Liver (tissue), 9 donors: ENCODE data around the gene ARFGAP3. TPM values are rescaled to one million over a fixed set of nuclear protein-coding genes. Genes with fewer than 3 reads are reported as not detected.

ENCODE experiments used
- DNase-seq: peaks from one replicate; pipeline ENCODE4 v3.0.0-alpha.2; 2017; ENCODE audit warnings: low spot score
- H3K27ac ChIP-seq, 2 donors: one replicate each; pipeline ENCODE4 v1.7.0; 2013; ENCODE audit warnings: inconsistent platforms in 2 of 2, low read length in 2 of 2, control low read depth in 1 of 2, low read depth in 1 of 2, mild to moderate bottlenecking in 1 of 2
- H3K27me3 ChIP-seq, 4 donors: one replicate each; pipeline versions ENCODE4 v1.6.1 to v1.7.0; 2013; ENCODE audit warnings: low read length in 3 of 4, inconsistent platforms in 1 of 4, mild to moderate bottlenecking in 1 of 4, moderate library complexity in 1 of 4; ENCODE audit not compliant: control insufficient read depth in 4 of 4, insufficient read depth in 4 of 4
- H3K36me3 ChIP-seq, 4 donors: one replicate each; pipeline versions ENCODE4 v1.6.1 to v1.7.0; 2013; ENCODE audit warnings: low read length in 3 of 4, mild to moderate bottlenecking in 3 of 4, low read depth in 1 of 4, moderate library complexity in 1 of 4; ENCODE audit not compliant: control insufficient read depth in 4 of 4, insufficient read depth in 3 of 4
- H3K4me1 ChIP-seq, 4 donors: one replicate each; pipeline versions ENCODE4 v1.6.1 to v1.7.0; 2013; ENCODE audit warnings: low read length in 3 of 4, mild to moderate bottlenecking in 3 of 4, moderate library complexity in 1 of 4; ENCODE audit not compliant: control insufficient read depth in 4 of 4, insufficient read depth in 4 of 4
- H3K4me3 ChIP-seq, 3 donors: one replicate each; pipeline versions ENCODE4 v1.6.1 to v1.7.0; 2013; ENCODE audit warnings: low read length in 3 of 3, control low read depth in 1 of 3, low read depth in 1 of 3, mild to moderate bottlenecking in 1 of 3
- H3K9ac ChIP-seq, 2 donors: one replicate each; pipeline ENCODE4 v1.7.0; 2013; ENCODE audit warnings: low read length in 2 of 2, mild to moderate bottlenecking in 2 of 2, moderate library complexity in 2 of 2, control low read depth in 1 of 2, low read depth in 1 of 2
- H3K9me3 ChIP-seq, 4 donors: one replicate each; pipeline versions ENCODE4 v1.6.1 to v1.7.0; 2013; ENCODE audit warnings: low read length in 3 of 4; ENCODE audit not compliant: control insufficient read depth in 4 of 4
- EGR1 ChIP-seq, 2 donors: IDR thresholded peaks; 2 replicates each; pipeline ENCODE4 v1.6.1; 2016 to 2018; ENCODE audit warnings: antibody characterized with exemption in 2 of 2, low read depth in 2 of 2
- FOXA1 ChIP-seq: IDR thresholded peaks from 2 replicates; pipeline ENCODE4 v1.6.1; 2016; ENCODE audit warnings: antibody characterized with exemption
- HNF4G ChIP-seq: IDR thresholded peaks from 2 replicates; pipeline ENCODE4 v1.6.1; 2016; ENCODE audit warnings: antibody characterized with exemption
- RAD21 ChIP-seq, 2 donors: IDR thresholded peaks; 2 replicates each; pipeline ENCODE4 v1.6.1; 2016; ENCODE audit warnings: antibody characterized with exemption in 2 of 2, mild to moderate bottlenecking in 2 of 2
- RXRA ChIP-seq, 2 donors: IDR thresholded peaks; 2 replicates each; pipeline ENCODE4 v1.6.1; 2017 to 2018; ENCODE audit warnings: antibody characterized with exemption in 2 of 2, mild to moderate bottlenecking in 1 of 2
- SP1 ChIP-seq: IDR thresholded peaks from 2 replicates; pipeline ENCODE4 v1.6.1; 2018; ENCODE audit warnings: antibody characterized with exemption, mild to moderate bottlenecking
- TAF1 ChIP-seq: conservative IDR thresholded peaks from 2 replicates; pipeline ENCODE4 v1.6.1; 2016; ENCODE audit warnings: antibody characterized with exemption, mild to moderate bottlenecking
- WGBS: extraction: QIAGEN DNeasy Blood & Tissue Kit; methylation state at CpG from one replicate; pipeline ENCODE4 v1.1.7; 2013; 5-methylcytosine and 5-hydroxymethylcytosine counted together
- polyA plus RNA-seq, 2 donors: library from polyadenylated mRNA; stranded (reverse) in 1 of 2; unstranded in 1 of 2; fragments of 200-250 nt in 1 of 2; fragments of >200 nt in 1 of 2; fragmentation: Nextera tagmentation in 1 of 2; extraction: Ambion mirVana in 1 of 2; gene quantifications; one replicate each; pipeline versions ENCODE4 v1.2.1 to v1.2.3, GENCODE V29; 2013 to 2015
- total RNA-seq, 2 donors: library from RNA; depleted of rRNA; stranded (reverse); fragments of >200 nt; gene quantifications; one replicate each; pipeline ENCODE4 v1.2.3, GENCODE V29; 2014
- TF ChIP-seq, protein P1 (sequence below): IDR thresholded peaks from 2 replicates; pipeline ENCODE4 v1.6.1; 2016; ENCODE audit warnings: antibody characterized with exemption, mild to moderate bottlenecking
- TF ChIP-seq, protein P2 (sequence below): IDR thresholded peaks from 2 replicates; pipeline ENCODE4 v1.6.1; 2016; ENCODE audit warnings: antibody characterized with exemption
- TF ChIP-seq, protein P3 (sequence below): IDR thresholded peaks from 2 replicates; pipeline ENCODE4 v1.6.1; 2016; ENCODE audit warnings: antibody characterized with exemption
- TF ChIP-seq, protein P4 (sequence below): IDR thresholded peaks from 2 replicates; pipeline ENCODE4 v1.6.1; 2016; ENCODE audit warnings: antibody characterized with exemption
- donor health status: healthy.
- donor health status: healthy.
- donor health status: healthy.
- donor health status: healthy.
- donor health status: healthy.

ARFGAP3 gene
- total and polyA plus RNA-seq, 4 donors, result 18.2 to 55.1 (median 27.5) TPM

DNA sequence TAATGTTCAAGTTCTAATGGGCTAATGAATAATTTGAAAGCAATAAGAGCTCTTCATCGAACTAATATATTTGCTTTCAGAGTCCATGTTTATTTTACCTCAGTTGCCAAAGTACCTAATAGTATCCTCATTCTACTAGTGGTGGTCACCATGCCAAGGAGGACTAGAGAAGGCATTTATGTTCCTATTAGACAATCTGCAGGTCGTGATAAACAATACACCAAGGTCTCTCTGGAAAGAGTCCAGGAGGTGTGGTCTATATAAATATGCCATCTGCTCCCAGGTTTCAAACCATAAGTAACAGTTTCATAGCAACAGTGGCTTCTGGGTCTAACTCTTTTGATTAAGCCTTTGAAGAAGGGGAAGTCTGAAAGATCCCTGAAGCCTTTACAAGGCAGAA is 42.9 kb downstream of the ARFGAP3 start (continued):
- TF ChIP-seq, protein P1, sequence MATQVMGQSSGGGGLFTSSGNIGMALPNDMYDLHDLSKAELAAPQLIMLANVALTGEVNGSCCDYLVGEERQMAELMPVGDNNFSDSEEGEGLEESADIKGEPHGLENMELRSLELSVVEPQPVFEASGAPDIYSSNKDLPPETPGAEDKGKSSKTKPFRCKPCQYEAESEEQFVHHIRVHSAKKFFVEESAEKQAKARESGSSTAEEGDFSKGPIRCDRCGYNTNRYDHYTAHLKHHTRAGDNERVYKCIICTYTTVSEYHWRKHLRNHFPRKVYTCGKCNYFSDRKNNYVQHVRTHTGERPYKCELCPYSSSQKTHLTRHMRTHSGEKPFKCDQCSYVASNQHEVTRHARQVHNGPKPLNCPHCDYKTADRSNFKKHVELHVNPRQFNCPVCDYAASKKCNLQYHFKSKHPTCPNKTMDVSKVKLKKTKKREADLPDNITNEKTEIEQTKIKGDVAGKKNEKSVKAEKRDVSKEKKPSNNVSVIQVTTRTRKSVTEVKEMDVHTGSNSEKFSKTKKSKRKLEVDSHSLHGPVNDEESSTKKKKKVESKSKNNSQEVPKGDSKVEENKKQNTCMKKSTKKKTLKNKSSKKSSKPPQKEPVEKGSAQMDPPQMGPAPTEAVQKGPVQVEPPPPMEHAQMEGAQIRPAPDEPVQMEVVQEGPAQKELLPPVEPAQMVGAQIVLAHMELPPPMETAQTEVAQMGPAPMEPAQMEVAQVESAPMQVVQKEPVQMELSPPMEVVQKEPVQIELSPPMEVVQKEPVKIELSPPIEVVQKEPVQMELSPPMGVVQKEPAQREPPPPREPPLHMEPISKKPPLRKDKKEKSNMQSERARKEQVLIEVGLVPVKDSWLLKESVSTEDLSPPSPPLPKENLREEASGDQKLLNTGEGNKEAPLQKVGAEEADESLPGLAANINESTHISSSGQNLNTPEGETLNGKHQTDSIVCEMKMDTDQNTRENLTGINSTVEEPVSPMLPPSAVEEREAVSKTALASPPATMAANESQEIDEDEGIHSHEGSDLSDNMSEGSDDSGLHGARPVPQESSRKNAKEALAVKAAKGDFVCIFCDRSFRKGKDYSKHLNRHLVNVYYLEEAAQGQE, result no peak
- TF ChIP-seq, protein P2, sequence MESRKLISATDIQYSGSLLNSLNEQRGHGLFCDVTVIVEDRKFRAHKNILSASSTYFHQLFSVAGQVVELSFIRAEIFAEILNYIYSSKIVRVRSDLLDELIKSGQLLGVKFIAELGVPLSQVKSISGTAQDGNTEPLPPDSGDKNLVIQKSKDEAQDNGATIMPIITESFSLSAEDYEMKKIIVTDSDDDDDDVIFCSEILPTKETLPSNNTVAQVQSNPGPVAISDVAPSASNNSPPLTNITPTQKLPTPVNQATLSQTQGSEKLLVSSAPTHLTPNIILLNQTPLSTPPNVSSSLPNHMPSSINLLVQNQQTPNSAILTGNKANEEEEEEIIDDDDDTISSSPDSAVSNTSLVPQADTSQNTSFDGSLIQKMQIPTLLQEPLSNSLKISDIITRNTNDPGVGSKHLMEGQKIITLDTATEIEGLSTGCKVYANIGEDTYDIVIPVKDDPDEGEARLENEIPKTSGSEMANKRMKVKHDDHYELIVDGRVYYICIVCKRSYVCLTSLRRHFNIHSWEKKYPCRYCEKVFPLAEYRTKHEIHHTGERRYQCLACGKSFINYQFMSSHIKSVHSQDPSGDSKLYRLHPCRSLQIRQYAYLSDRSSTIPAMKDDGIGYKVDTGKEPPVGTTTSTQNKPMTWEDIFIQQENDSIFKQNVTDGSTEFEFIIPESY, result no peak

DNA sequence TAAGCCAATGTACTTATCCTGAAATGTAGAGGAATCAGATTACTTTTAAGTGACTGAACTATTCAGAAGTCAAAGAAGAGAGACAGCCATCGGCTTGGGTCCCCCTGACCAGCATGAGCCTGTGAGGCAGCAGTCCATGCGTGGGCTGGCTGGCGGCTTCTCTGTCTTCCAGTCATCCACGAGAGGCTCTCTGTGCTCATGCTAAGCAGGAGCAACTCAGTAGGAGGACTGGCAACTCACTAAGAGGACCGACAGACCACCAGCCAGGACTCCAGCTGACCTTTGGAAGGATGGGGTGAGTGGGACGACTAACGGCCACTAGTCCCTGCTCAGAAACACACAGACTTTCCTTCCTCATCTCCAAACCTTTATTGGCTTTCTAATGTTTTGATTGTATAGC is 43.6 kb downstream of the ARFGAP3 start:
- peaks cover 4 to 22% (median 10%) of the 10 kb centered on the region in 4 donors for H3K4me1 ChIP-seq
- TF ChIP-seq TAF1 (no peak), HNF4G (no peak)
- no peaks in the 10 kb centered on the region for H3K27me3 ChIP-seq
- no peak overlapping the region for H3K27ac ChIP-seq
- 90% methylated on average over 7 of the region's 7 CpGs for WGBS
- H3K4me3 ChIP-seq, result no peak overlapping the region
- no peak overlapping the region for H3K9ac ChIP-seq
- H3K9me3 ChIP-seq, result no peaks in the 10 kb centered on the region
- H3K36me3 ChIP-seq, result peaks cover 0 to 46% (median 23%) of the 10 kb centered on the region in 4 donors
- no peak for DNase-seq

DNA sequence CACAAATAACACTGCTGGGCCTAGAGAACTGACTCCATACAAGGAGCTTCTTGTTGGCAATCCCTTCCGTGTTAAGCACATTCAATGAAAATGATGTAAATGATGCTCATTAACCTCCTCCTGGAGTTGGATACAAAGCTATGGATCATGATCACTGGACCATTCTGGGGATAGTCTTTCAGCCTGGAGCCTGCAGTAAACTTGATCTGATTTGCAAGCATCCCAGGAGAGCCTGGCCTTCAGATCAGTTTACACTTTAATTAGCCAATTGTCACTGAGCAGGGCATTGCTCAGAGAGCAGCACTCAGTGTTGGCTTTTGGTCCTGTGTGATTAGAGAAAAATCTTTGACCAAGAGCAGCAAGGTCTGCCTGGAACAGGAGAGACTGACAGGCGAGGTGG is 45.6 kb downstream of the ARFGAP3 start:
- whole genome bisulfite sequencing, result 86% methylated on average over 2 of the region's 2 CpGs
- Histone ChIP-seq H3K9ac (no peak overlapping the region), H3K4me3 (no peak overlapping the region), H3K9me3 (no peaks in the 10 kb centered on the region), H3K27me3 (no peaks in the 10 kb centered on the region), H3K36me3 (peaks cover 0 to 53% (median 32%) of the 10 kb centered on the region in 4 donors), H3K4me1 (peaks cover 4 to 17% (median 11%) of the 10 kb centered on the region in 4 donors), H3K27ac (no peak overlapping the region)
- DNase-seq, result no peak
- TF ChIP-seq SP1 (no peak), EGR1 (IDR thresholded peaks at IDR 0.05; ENCODE audit: low read depth in 2 of 2) (no peak), RXRA (IDR thresholded peaks at IDR 0.05) (no peak), FOXA1 (no peak), TAF1 (no peak), HNF4G (no peak), RAD21 (IDR thresholded peaks at IDR 0.05) (no peak)
- TF ChIP-seq, protein P3, sequence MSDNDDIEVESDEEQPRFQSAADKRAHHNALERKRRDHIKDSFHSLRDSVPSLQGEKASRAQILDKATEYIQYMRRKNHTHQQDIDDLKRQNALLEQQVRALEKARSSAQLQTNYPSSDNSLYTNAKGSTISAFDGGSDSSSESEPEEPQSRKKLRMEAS, result no peak
- TF ChIP-seq, protein P4, sequence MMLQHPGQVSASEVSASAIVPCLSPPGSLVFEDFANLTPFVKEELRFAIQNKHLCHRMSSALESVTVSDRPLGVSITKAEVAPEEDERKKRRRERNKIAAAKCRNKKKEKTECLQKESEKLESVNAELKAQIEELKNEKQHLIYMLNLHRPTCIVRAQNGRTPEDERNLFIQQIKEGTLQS, result no peak
